NOMO-1 treated with DMSO at 0.1 percent for 48 hours (cell line): ENCODE data around the gene SPINK6.
A peak's percentile ranks its signal among the peaks of the same experiment; 100 is the strongest.

Source experiments
- DNase-seq: peaks from one replicate; lab custom pipeline; 2025; ENCODE audit not compliant: unreplicated experiment; lab: John Stamatoyannopoulos, UW

The SPINK6 gene

GRCh38 chr5:148202531-148203203, at the start of gene SPINK6:
TSS of gene SPINK6 (plus strand) at chr5:148203042. CDS start at chr5:148203097, 55 bp downstream.
- DNase-seq: no peak

- DNase-seq: no peak
Observed at GRCh38 chr5:148156609-148157008, 46.2 kb upstream of the SPINK6 start.

- no peak for DNase-seq
Observed at GRCh38 chr5:148162038-148162437, 40.8 kb upstream of the SPINK6 start.

GRCh38 chr5:148163345-148163744, 39.5 kb upstream of the SPINK6 start:
- no peak for DNase-seq

- DNase-seq: no peak
Observed at GRCh38 chr5:148166550-148167283, 36.1 kb upstream of the SPINK6 start.

GRCh38 chr5:148168246-148168645, 34.6 kb upstream of the SPINK6 start, which contains the start of gene SPINK14:
TSS of gene SPINK14 (plus strand) at chr5:148168546. CDS start at chr5:148169733, 1,187 bp downstream.
- no peak for DNase-seq

GRCh38 chr5:148172377-148172776, 30.5 kb upstream of the SPINK6 start:
- no peak for DNase-seq

GRCh38 chr5:148176480-148176879, 26.4 kb upstream of the SPINK6 start:
- no peak for DNase-seq

- no peak for DNase-seq
Observed at GRCh38 chr5:148177207-148177606, 25.6 kb upstream of the SPINK6 start.

GRCh38 chr5:148179234-148179824, 23.5 kb upstream of the SPINK6 start:
- DNase-seq: peak; percentile 54

- peak; percentile 95 for DNase-seq
Observed at GRCh38 chr5:148186248-148187003, 16.4 kb upstream of the SPINK6 start.

- no peak for DNase-seq
Observed at GRCh38 chr5:148191010-148191409, 11.8 kb upstream of the SPINK6 start.

GRCh38 chr5:148193202-148193601, 9.6 kb upstream of the SPINK6 start:
- no peak for DNase-seq

- DNase-seq: peak; percentile 48
Observed at GRCh38 chr5:148201151-148201550, 1.7 kb upstream of the SPINK6 start.

GRCh38 chr5:148205044-148205806, 2.4 kb downstream of the SPINK6 start:
- DNase-seq: peak; percentile 11

GRCh38 chr5:148205865-148206264, 3.0 kb downstream of the SPINK6 start:
- no peak for DNase-seq

GRCh38 chr5:148206620-148207019, 3.8 kb downstream of the SPINK6 start:
- no peak for DNase-seq

- no peak for DNase-seq
Observed at GRCh38 chr5:148208226-148208625, 5.4 kb downstream of the SPINK6 start.

- DNase-seq: no peak
Observed at GRCh38 chr5:148209151-148209770, 6.4 kb downstream of the SPINK6 start.

- DNase-seq: no peak
Observed at GRCh38 chr5:148214665-148215185, 11.9 kb downstream of the SPINK6 start.
